ENCODE measurements around the gene CADPS.

- no peak for TF ChIP-seq RARB (CRISPR knock-in tag; IDR thresholded peaks at IDR 0.05)
- TF ChIP-seq ZFP3 (CRISPR knock-in tag; IDR thresholded peaks at IDR 0.05), result no peak
- no peak for TF ChIP-seq OSR1 (CRISPR knock-in tag; IDR thresholded peaks at IDR 0.05)
- no peak for TF ChIP-seq SNAI2 (CRISPR knock-in tag; IDR thresholded peaks at IDR 0.05)
- no peak for TF ChIP-seq ZC3H10 (CRISPR knock-in tag; IDR thresholded peaks at IDR 0.05)
Observed at GRCh38 chr3:62554264-62554799, 320.9 kb downstream of the CADPS start.
